ENCODE results near the gene LRRC3B. TPM values are rescaled to one million over a fixed set of nuclear protein-coding genes. Genes with fewer than 3 reads are reported as not detected.

Gene LRRC3B
- total RNA-seq, 1 experiment from 2014 or later: not detected

- DNase-seq (ENCODE audit: unreplicated experiment): no peak
- Mint-ChIP-seq H3K9me3 (ENCODE audit: unreplicated experiment) (no peaks in the 10 kb centered on the region), H3K27ac (ENCODE audit: low read depth, unreplicated experiment) (no peak overlapping the region), H3K4me1 (ENCODE audit: insufficient read depth, unreplicated experiment) (peaks cover 6% of the 10 kb centered on the region), H3K4me3 (ENCODE audit: unreplicated experiment) (no peak overlapping the region), H3K36me3 (ENCODE audit: insufficient read depth, unreplicated experiment) (peaks cover 7% of the 10 kb centered on the region), H3K27me3 (ENCODE audit: insufficient read depth, unreplicated experiment) (no peaks in the 10 kb centered on the region)
- ChIA-PET POLR2A (no interaction called here), CTCF (no interaction called here)
- BruUV-seq (replicated peaks): no TSS peak
- intact Hi-C loops (cut with micrococcal nuclease): no loop called here
- TF ChIP-seq, protein P1, sequence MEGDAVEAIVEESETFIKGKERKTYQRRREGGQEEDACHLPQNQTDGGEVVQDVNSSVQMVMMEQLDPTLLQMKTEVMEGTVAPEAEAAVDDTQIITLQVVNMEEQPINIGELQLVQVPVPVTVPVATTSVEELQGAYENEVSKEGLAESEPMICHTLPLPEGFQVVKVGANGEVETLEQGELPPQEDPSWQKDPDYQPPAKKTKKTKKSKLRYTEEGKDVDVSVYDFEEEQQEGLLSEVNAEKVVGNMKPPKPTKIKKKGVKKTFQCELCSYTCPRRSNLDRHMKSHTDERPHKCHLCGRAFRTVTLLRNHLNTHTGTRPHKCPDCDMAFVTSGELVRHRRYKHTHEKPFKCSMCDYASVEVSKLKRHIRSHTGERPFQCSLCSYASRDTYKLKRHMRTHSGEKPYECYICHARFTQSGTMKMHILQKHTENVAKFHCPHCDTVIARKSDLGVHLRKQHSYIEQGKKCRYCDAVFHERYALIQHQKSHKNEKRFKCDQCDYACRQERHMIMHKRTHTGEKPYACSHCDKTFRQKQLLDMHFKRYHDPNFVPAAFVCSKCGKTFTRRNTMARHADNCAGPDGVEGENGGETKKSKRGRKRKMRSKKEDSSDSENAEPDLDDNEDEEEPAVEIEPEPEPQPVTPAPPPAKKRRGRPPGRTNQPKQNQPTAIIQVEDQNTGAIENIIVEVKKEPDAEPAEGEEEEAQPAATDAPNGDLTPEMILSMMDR (IDR thresholded peaks at IDR 0.05; ENCODE audit: unreplicated experiment): no peak
These were observed 129.9 kb downstream of the LRRC3B start for GRCh38 chr3:26752466-26752865.

DNA sequence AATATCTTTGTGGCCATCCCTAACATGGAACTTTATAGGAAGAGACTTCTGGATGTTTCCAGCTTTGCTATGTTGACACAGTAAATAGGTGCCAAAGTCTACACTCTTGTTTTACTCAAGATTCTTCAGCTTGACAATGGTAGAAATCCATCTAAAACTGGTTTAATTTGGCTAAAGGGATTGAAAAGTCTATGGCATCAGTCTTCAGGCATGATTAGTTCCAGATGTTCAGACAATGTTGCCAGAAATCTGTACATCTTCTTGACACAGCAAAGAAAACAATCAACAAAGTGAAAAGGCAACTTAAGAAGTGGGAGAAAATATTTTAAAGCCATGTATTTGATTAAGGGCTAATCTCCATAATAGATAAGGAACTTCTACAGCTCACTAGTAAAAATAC lies 130.5 kb downstream of the LRRC3B start:
- no peak for DNase-seq (ENCODE audit: unreplicated experiment)
- intact Hi-C loops (cut with micrococcal nuclease): no loop called here
- POLR2A ChIA-PET: no interaction called here
- BruUV-seq (replicated peaks): no TSS peak
- TF ChIP-seq, protein P1 (IDR thresholded peaks at IDR 0.05; ENCODE audit: unreplicated experiment): no peak
- Mint-ChIP-seq H3K4me3 (ENCODE audit: unreplicated experiment) (no peak overlapping the region), H3K4me1 (ENCODE audit: insufficient read depth, unreplicated experiment) (peaks cover 6% of the 10 kb centered on the region), H3K9me3 (ENCODE audit: unreplicated experiment) (no peaks in the 10 kb centered on the region), H3K27me3 (ENCODE audit: insufficient read depth, unreplicated experiment) (no peaks in the 10 kb centered on the region), H3K36me3 (ENCODE audit: insufficient read depth, unreplicated experiment) (peaks cover 7% of the 10 kb centered on the region), H3K27ac (ENCODE audit: low read depth, unreplicated experiment) (no peak overlapping the region)
- CTCF ChIA-PET: interaction anchor here (0.6 kb wide), 1 partner anchor 82 kb away, joined by 3 read pairs; no protein-coding TSS in a partner anchor

DNA sequence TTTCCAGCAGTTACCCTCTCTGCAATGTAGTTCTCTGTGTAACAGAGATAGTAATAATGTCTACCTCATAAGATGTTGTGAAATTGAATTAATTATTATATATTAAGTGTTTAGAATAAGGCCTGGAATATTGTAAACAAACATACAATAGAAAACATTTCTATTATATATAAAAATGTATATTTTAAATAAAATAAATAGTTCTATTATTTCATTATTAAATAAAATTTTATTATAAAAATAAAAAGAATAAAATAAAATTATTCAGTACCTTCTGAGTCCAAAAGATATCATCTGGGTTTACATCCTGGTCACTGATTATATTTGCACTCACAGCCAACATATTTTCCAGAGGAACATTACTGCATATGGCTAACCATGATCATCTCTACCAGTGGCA lies 135.4 kb downstream of the LRRC3B start:
- H3K36me3 Mint-ChIP-seq (ENCODE audit: insufficient read depth, unreplicated experiment): peaks cover 7% of the 10 kb centered on the region
- H3K27me3 Mint-ChIP-seq (ENCODE audit: insufficient read depth, unreplicated experiment): no peaks in the 10 kb centered on the region
- no peak for DNase-seq (ENCODE audit: unreplicated experiment)
- peaks cover 6% of the 10 kb centered on the region for H3K4me1 Mint-ChIP-seq (ENCODE audit: insufficient read depth, unreplicated experiment)
- CTCF ChIA-PET: no interaction called here
- intact Hi-C loops (cut with micrococcal nuclease): no loop called here
- POLR2A ChIA-PET: no interaction called here
- H3K27ac Mint-ChIP-seq (ENCODE audit: low read depth, unreplicated experiment): no peak overlapping the region
- H3K9me3 Mint-ChIP-seq (ENCODE audit: unreplicated experiment): no peaks in the 10 kb centered on the region
- H3K4me3 Mint-ChIP-seq (ENCODE audit: unreplicated experiment): no peak overlapping the region
- TF ChIP-seq, protein P1 (IDR thresholded peaks at IDR 0.05; ENCODE audit: unreplicated experiment): no peak
- no TSS peak for BruUV-seq (replicated peaks)

Data from MCF 10A (cell line).